Midbrain (tissue), 1 donor: ENCODE data around the gene SOWAHA.

Source experiments
- DNase-seq: peaks from one replicate; lab custom pipeline; 2025; lab: John Stamatoyannopoulos, UW

Gene SOWAHA

GRCh38 chr5:132825834-132826391 is 12.8 kb downstream of the SOWAHA start:
- DNase-seq: no peak

GRCh38 chr5:132826424-132827082 is 13.5 kb downstream of the SOWAHA start:
- no peak for DNase-seq

- DNase-seq: no peak
These were observed 15.0 kb downstream of the SOWAHA start for GRCh38 chr5:132827943-132828673.

GRCh38 chr5:132828846-132829494 is 15.9 kb downstream of the SOWAHA start:
- DNase-seq: no peak

GRCh38 chr5:132829742-132830435 is 16.8 kb downstream of the SOWAHA start:
- peak; percentile 81 for DNase-seq

GRCh38 chr5:132830436-132831094 is 17.5 kb downstream of the SOWAHA start, which contains the start of gene SHROOM1:
Gene SHROOM1 (minus strand): TSS chr5:132830647. CDS start chr5:132826140, 4,507 bp downstream.
- DNase-seq: no peak

- DNase-seq: no peak
These were observed 18.2 kb downstream of the SOWAHA start for GRCh38 chr5:132831095-132831860.

- DNase-seq: no peak
These were observed 19.5 kb downstream of the SOWAHA start for GRCh38 chr5:132832612-132833011.

GRCh38 chr5:132834057-132834456 is 21.0 kb downstream of the SOWAHA start:
- no peak for DNase-seq

GRCh38 chr5:132836852-132837251 is 23.8 kb downstream of the SOWAHA start:
- no peak for DNase-seq

- no peak for DNase-seq
These were observed 24.8 kb downstream of the SOWAHA start for GRCh38 chr5:132837868-132838267.

GRCh38 chr5:132838516-132839282 is 25.6 kb downstream of the SOWAHA start:
- DNase-seq: no peak

- DNase-seq: no peak
These were observed 26.6 kb downstream of the SOWAHA start for GRCh38 chr5:132839426-132840301.

- DNase-seq: no peak
These were observed 27.2 kb downstream of the SOWAHA start for GRCh38 chr5:132840313-132840712.

- DNase-seq: no peak
These were observed 27.8 kb downstream of the SOWAHA start for GRCh38 chr5:132840896-132841295.

GRCh38 chr5:132841305-132841704 is 28.2 kb downstream of the SOWAHA start:
- DNase-seq: no peak

- no peak for DNase-seq
These were observed 35.2 kb downstream of the SOWAHA start for GRCh38 chr5:132848270-132848669.

- DNase-seq: no peak
These were observed 36.2 kb downstream of the SOWAHA start for GRCh38 chr5:132849347-132849746.

GRCh38 chr5:132850066-132850465 is 37.0 kb downstream of the SOWAHA start:
- no peak for DNase-seq
